A549 (cell line): Measurements from ENCODE around the gene ANAPC5. TPM values are rescaled to one million over a fixed set of nuclear protein-coding genes. Genes with fewer than 3 reads are reported as not detected.

Experiments used
- ATAC-seq, 2 experiments: fragments of 200-7000 bp in 1 of 2; fragments of >200 bp in 1 of 2; cut with Nextera tagmentation in 1 of 2; cut with Tn5 transposase in 1 of 2; 3 replicates each; pipeline versions ENCODE4 v1.8.0 to v1.9.1; 2018 to 2020; ENCODE audit warnings: mild to moderate bottlenecking in 1 of 2, moderate library complexity in 1 of 2
- CTCF ChIA-PET: fragments of 300-600 bp; sonication (Branson Sonifier 250); formaldehyde crosslinking; extraction: SDS; loops from one replicate; lab custom pipeline; 2021; ENCODE audit warnings: antibody characterized with exemption, inconsistent platforms; lab: Yijun Ruan, JAX
- POLR2A ChIA-PET: fragments of 350-600 bp; formaldehyde crosslinking; extraction: SDS; loops from one replicate; lab custom pipeline; 2021; ENCODE audit warnings: antibody characterized with exemption, inconsistent platforms; lab: Yijun Ruan, JAX
- DNase-seq, 2 experiments: peaks; one replicate each; pipeline versions ENCODE4 v3.0.0 to v3.0.0-alpha.2; 2011 to 2016; ENCODE audit warnings: low read depth in 1 of 2, low spot score in 1 of 2
- FAIRE-seq: peaks from 2 replicates; lab custom pipeline; 2011; peaks lifted over from hg19 to GRCh38; lab: Jason Lieb, UNC
- H3K27ac ChIP-seq, 2 experiments: fragments of >200 bp; sonication (Bioruptor Twin); formaldehyde crosslinking; 3 replicates each; pipeline ENCODE4 v1.5.1; 2016 to 2017
- H3K4me1 ChIP-seq: fragments of >200 bp; sonication (Bioruptor Twin); formaldehyde crosslinking; 3 replicates; pipeline ENCODE4 v1.6.1; 2016
- H3K4me2 ChIP-seq: fragments of >200 bp; sonication (Bioruptor Twin); formaldehyde crosslinking; 3 replicates; pipeline ENCODE4 v1.6.1; 2016
- H3K4me3 ChIP-seq: fragments of >200 bp; sonication (Bioruptor Twin); formaldehyde crosslinking; 3 replicates; pipeline ENCODE4 v1.5.1; 2016
- H3K9me3 ChIP-seq: fragments of >200 bp; sonication (Bioruptor Twin); formaldehyde crosslinking; 3 replicates; pipeline ENCODE4 v1.6.1; 2016
- BHLHE40 ChIP-seq: IDR thresholded peaks from 2 replicates; pipeline ENCODE4 v1.6.1; 2012; ENCODE audit warnings: low read depth, low read length, inconsistent platforms
- CHD2 ChIP-seq: fragments of 150-350 bp; IDR thresholded peaks from 2 replicates; pipeline ENCODE4 v1.6.1; 2014; ENCODE audit warnings: low read length; ENCODE audit not compliant: partially characterized antibody
- CHD4 ChIP-seq: fragments of 200-600 bp; sonication (generic); IDR thresholded peaks from 2 replicates; pipeline ENCODE4 v1.6.1; 2016; ENCODE audit warnings: antibody characterized with exemption, mild to moderate bottlenecking, borderline replicate concordance
- EHMT2 ChIP-seq: fragments of 200-600 bp; sonication (generic); IDR thresholded peaks from 2 replicates; pipeline ENCODE4 v1.6.1; 2016; ENCODE audit warnings: antibody characterized with exemption, low read depth, mild to moderate bottlenecking, moderate library complexity
- EP300 ChIP-seq, 2 experiments: fragments of >200 bp; sonication (Bioruptor Twin); formaldehyde crosslinking; IDR thresholded peaks; 2 replicates in 1 of 2; 3 replicates in 1 of 2; pipeline ENCODE4 v1.6.1; 2016 to 2017
- FOSB ChIP-seq: fragments of 250-450 bp; sonication (Bioruptor Pico); IDR thresholded peaks from 2 replicates; pipeline ENCODE4 v1.5.0; 2020; ENCODE audit warnings: mild to moderate bottlenecking, moderate library complexity
- FOSL2 ChIP-seq, 2 experiments: fragments of 450-650 bp in 1 of 2; fragments of >200 bp in 1 of 2; sonication (Bioruptor Twin) in 1 of 2; formaldehyde crosslinking; IDR thresholded peaks; 2 replicates each; pipeline versions ENCODE4 v1.5.0 to v1.6.1; 2016 to 2020; ENCODE audit warnings: mild to moderate bottlenecking in 1 of 2, moderate library complexity in 1 of 2
- FOXS1 ChIP-seq: fragments of 250-450 bp; sonication (Bioruptor Pico); IDR thresholded peaks from 2 replicates; pipeline ENCODE4 v1.5.0; 2020; ENCODE audit warnings: mild to moderate bottlenecking, moderate library complexity
- HDAC2 ChIP-seq: fragments of 200-600 bp; sonication (generic); IDR thresholded peaks from 2 replicates; pipeline ENCODE4 v1.6.1; 2016
- HEYL ChIP-seq: fragments of 250-450 bp; sonication (Bioruptor Pico); IDR thresholded peaks from 2 replicates; pipeline ENCODE4 v1.8.0; 2021; ENCODE audit warnings: mild to moderate bottlenecking, moderate library complexity
- JUN ChIP-seq, 2 experiments: fragments of >200 bp; sonication (Bioruptor Twin); formaldehyde crosslinking; IDR thresholded peaks; 2 replicates in 1 of 2; 3 replicates in 1 of 2; pipeline ENCODE4 v1.6.1; 2016 to 2017
- NFE2L2 ChIP-seq: fragments of 150-350 bp; conservative IDR thresholded peaks from 2 replicates; pipeline ENCODE4 v1.6.1; 2014; ENCODE audit warnings: low read length
- RCOR1 ChIP-seq: fragments of 150-350 bp; IDR thresholded peaks from 2 replicates; pipeline ENCODE4 v1.6.1; 2014; ENCODE audit warnings: antibody characterized with exemption, low read length, low read depth
- SMC3 ChIP-seq: fragments of >200 bp; sonication (Bioruptor Twin); formaldehyde crosslinking; IDR thresholded peaks from 3 replicates; pipeline ENCODE4 v1.6.1; 2018; ENCODE audit warnings: inconsistent platforms
- TFCP2L1 ChIP-seq: fragments of 250-450 bp; sonication (Bioruptor Pico); IDR thresholded peaks from 2 replicates; pipeline ENCODE4 v1.5.0; 2021; ENCODE audit warnings: mild to moderate bottlenecking
- TP53 ChIP-seq: fragments of 250-450 bp; sonication (Bioruptor Pico); IDR thresholded peaks from 2 replicates; pipeline ENCODE4 v1.5.0; 2021; ENCODE audit warnings: mild to moderate bottlenecking, moderate library complexity
- ZSCAN20 ChIP-seq: fragments of 250-450 bp; sonication (Bioruptor Pico); IDR thresholded peaks from 2 replicates; pipeline ENCODE4 v1.8.0; 2022; ENCODE audit warnings: mild to moderate bottlenecking, moderate library complexity
- WGBS: methylation state at CpG from one replicate; pipeline ENCODE4 v1.1.6; 2017; ENCODE audit errors: missing lambda C conversion rate; 5-methylcytosine and 5-hydroxymethylcytosine counted together
- polyA plus RNA-seq, 4 experiments: library from polyadenylated mRNA; depleted of rRNA in 3 of 4; stranded (reverse); fragments of >200 nt; fragmentation: RNase III in 1 of 4; extraction: RNeasy Plus Mini Kit Qiagen cat#74134 plus additional on column Dnase treatment in 1 of 4; gene quantifications; 2 replicates in 3 of 4; 3 replicates in 1 of 4; pipeline ENCODE4 v1.2.3, GENCODE V29; 2011 to 2017
- TF ChIP-seq, protein P1 (sequence below): fragments of >200 bp; sonication (Bioruptor Twin); formaldehyde crosslinking; IDR thresholded peaks from 3 replicates; pipeline ENCODE4 v1.5.1; 2016
- TF ChIP-seq, protein P2 (sequence below): fragments of 200-600 bp; sonication (generic); IDR thresholded peaks from 2 replicates; pipeline ENCODE4 v1.6.1; 2016; ENCODE audit warnings: antibody characterized with exemption, mild to moderate bottlenecking, moderate library complexity
- TF ChIP-seq, protein P3 (sequence below): IDR thresholded peaks from 2 replicates; pipeline ENCODE4 v1.6.1; 2012
- TF ChIP-seq, protein P4 (sequence below): fragments of 150-350 bp; IDR thresholded peaks from 2 replicates; pipeline ENCODE4 v1.6.1; 2014; ENCODE audit warnings: low read depth, mild to moderate bottlenecking, low read length
- TF ChIP-seq, protein P5 (sequence below): fragments of >200 bp; sonication (Bioruptor Twin); formaldehyde crosslinking; IDR thresholded peaks from 2 replicates; pipeline ENCODE4 v1.6.1; 2016
- TF ChIP-seq, protein P6 (sequence below): fragments of 250-450 bp; sonication (Bioruptor Pico); IDR thresholded peaks from 2 replicates; pipeline ENCODE4 v1.5.0; 2020; ENCODE audit warnings: low read depth, mild to moderate bottlenecking, moderate library complexity

Gene ANAPC5
- polyA plus RNA-seq, 2 of the 4 experiments (the other 2 are of a cell fraction): 91.6 to 225 TPM

DNA sequence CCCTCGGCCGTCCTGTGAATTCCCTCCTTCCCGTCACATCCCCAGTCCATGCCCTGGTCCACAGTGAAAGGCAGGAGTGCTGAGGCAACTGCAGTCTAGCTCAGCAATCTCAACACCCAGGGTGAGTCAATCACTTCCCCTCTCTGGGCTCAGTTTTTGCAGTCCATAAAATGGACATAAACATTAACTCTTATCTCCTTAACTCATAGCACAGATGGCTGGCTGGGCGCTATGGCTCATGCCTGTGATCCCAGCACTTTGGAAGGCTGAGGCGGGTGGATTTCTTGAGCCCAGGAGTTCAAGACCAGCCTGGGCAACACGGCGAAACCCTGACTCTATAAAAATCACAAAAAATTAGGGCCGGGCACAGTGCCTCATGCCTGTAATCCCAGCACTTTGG, 88.1 kb downstream of the ANAPC5 start:
- Histone ChIP-seq H3K4me1 (no peaks in the 10 kb centered on the region), H3K27ac (no peak overlapping the region), H3K9me3 (no peaks in the 10 kb centered on the region), H3K4me2 (no peak overlapping the region), H3K4me3 (no peak overlapping the region)
- DNase-seq (no peak), ATAC-seq (no peak), FAIRE-seq (no peak)
- CTCF ChIA-PET: no interaction called here
- no peak for TF ChIP-seq EP300 (IDR thresholded peaks at IDR 0.05)
- no peak for TF ChIP-seq NFE2L2
- TF ChIP-seq FOSB: no peak
- TF ChIP-seq, protein P1, sequence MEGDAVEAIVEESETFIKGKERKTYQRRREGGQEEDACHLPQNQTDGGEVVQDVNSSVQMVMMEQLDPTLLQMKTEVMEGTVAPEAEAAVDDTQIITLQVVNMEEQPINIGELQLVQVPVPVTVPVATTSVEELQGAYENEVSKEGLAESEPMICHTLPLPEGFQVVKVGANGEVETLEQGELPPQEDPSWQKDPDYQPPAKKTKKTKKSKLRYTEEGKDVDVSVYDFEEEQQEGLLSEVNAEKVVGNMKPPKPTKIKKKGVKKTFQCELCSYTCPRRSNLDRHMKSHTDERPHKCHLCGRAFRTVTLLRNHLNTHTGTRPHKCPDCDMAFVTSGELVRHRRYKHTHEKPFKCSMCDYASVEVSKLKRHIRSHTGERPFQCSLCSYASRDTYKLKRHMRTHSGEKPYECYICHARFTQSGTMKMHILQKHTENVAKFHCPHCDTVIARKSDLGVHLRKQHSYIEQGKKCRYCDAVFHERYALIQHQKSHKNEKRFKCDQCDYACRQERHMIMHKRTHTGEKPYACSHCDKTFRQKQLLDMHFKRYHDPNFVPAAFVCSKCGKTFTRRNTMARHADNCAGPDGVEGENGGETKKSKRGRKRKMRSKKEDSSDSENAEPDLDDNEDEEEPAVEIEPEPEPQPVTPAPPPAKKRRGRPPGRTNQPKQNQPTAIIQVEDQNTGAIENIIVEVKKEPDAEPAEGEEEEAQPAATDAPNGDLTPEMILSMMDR: no peak
- TF ChIP-seq, protein P2, sequence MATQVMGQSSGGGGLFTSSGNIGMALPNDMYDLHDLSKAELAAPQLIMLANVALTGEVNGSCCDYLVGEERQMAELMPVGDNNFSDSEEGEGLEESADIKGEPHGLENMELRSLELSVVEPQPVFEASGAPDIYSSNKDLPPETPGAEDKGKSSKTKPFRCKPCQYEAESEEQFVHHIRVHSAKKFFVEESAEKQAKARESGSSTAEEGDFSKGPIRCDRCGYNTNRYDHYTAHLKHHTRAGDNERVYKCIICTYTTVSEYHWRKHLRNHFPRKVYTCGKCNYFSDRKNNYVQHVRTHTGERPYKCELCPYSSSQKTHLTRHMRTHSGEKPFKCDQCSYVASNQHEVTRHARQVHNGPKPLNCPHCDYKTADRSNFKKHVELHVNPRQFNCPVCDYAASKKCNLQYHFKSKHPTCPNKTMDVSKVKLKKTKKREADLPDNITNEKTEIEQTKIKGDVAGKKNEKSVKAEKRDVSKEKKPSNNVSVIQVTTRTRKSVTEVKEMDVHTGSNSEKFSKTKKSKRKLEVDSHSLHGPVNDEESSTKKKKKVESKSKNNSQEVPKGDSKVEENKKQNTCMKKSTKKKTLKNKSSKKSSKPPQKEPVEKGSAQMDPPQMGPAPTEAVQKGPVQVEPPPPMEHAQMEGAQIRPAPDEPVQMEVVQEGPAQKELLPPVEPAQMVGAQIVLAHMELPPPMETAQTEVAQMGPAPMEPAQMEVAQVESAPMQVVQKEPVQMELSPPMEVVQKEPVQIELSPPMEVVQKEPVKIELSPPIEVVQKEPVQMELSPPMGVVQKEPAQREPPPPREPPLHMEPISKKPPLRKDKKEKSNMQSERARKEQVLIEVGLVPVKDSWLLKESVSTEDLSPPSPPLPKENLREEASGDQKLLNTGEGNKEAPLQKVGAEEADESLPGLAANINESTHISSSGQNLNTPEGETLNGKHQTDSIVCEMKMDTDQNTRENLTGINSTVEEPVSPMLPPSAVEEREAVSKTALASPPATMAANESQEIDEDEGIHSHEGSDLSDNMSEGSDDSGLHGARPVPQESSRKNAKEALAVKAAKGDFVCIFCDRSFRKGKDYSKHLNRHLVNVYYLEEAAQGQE: no peak
- no peak for TF ChIP-seq JUN (IDR thresholded peaks at IDR 0.05)
- TF ChIP-seq, protein P3, sequence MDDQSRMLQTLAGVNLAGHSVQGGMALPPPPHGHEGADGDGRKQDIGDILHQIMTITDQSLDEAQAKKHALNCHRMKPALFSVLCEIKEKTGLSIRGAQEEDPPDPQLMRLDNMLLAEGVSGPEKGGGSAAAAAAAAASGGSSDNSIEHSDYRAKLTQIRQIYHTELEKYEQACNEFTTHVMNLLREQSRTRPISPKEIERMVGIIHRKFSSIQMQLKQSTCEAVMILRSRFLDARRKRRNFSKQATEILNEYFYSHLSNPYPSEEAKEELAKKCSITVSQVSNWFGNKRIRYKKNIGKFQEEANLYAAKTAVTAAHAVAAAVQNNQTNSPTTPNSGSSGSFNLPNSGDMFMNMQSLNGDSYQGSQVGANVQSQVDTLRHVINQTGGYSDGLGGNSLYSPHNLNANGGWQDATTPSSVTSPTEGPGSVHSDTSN: no peak
- TF ChIP-seq ZSCAN20 (CRISPR knock-in tag): no peak
- TF ChIP-seq EHMT2: no peak
- WGBS: 90% methylated on average over 8 of the region's 8 CpGs
- POLR2A ChIA-PET: no interaction called here

DNA sequence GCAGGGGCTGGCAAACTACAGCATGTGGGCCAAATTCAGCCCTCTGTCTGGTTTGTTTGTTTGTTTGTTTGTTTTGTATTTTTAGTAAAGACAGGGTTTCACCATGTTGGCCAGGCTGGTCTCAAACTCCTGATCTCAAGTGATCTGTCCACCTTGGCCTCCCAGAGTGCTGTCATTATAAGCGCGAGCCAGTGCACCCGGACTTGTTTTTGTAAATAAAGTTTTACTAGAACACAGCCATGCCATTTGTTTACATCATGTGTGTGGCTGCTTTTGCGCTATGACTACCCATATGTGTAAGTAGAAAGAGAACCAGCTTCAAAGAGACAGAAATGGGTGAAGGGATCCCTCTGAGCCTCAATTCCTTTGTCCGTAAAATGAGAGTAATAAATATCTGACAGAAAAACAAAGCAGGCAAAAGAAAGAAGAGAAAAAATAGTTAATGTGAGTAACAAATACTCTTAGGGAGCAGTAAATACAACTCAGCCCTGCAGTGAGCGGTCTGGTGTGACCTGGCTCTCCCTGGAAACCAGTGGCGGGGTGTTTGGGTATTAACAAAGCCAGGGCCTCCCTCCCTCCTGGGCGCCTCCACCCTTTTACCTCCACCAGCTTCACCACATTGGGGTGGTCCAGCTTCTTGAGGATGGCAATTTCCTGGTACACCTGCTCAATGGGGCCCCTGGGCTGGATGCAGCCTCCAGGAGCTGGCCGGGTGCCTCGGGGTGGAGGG, 88.8 kb downstream of the ANAPC5 start:
- no peak for FAIRE-seq
- no peak for ATAC-seq

DNA sequence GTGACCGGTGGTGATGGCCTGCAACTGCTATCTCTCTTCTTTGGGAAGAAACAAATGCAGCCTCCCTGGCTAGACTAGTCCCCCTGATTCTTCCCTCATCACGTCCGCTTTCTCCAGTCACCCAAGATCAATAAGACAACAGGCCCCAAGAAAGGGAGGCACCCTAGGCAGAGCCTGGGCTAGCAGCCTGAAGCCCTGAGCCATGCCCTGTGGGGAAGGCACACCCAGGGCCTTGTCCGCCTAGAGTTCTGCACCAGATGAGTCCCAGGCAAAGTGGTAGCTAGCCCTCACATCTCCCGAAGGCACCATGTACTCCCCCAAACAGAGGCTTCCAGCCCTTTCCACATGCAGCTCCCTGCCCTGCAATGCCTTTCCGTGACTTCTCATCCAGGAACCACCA, 90.8 kb downstream of the ANAPC5 start:
- peak in 1 of 2 experiments; percentile 30; a peak in 1 of 6 replicates for ATAC-seq
- no peak overlapping the region for H3K4me3 ChIP-seq
- H3K9me3 ChIP-seq: no peaks in the 10 kb centered on the region
- POLR2A ChIA-PET: no interaction called here
- no peaks in the 10 kb centered on the region for H3K4me1 ChIP-seq
- CTCF ChIA-PET: no interaction called here
- no peak overlapping the region for H3K4me2 ChIP-seq
- no peak for FAIRE-seq
- TF ChIP-seq TFCP2L1: no peak
- no peak for TF ChIP-seq HEYL (CRISPR knock-in tag)
- TF ChIP-seq, protein P4, sequence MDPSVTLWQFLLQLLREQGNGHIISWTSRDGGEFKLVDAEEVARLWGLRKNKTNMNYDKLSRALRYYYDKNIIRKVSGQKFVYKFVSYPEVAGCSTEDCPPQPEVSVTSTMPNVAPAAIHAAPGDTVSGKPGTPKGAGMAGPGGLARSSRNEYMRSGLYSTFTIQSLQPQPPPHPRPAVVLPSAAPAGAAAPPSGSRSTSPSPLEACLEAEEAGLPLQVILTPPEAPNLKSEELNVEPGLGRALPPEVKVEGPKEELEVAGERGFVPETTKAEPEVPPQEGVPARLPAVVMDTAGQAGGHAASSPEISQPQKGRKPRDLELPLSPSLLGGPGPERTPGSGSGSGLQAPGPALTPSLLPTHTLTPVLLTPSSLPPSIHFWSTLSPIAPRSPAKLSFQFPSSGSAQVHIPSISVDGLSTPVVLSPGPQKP: no peak
- TF ChIP-seq FOSL2 (IDR thresholded peaks at IDR 0.05): no peak
- no peak for TF ChIP-seq FOSL2 (CRISPR knock-in tag; IDR thresholded peaks at IDR 0.05)
- no peak for TF ChIP-seq BHLHE40
- no peak for TF ChIP-seq CHD4
- H3K27ac ChIP-seq: no peak overlapping the region
- no peak for DNase-seq
- 82% methylated on average over 6 of the region's 6 CpGs for WGBS

More for the DNA sequence above, 88.8 kb downstream of the ANAPC5 start:
- 93% methylated on average over 10 of the region's 10 CpGs for WGBS
- CTCF ChIA-PET: interaction anchor here (1.2 kb wide), 1 partner anchor 33 kb away, joined by 4 read pairs; no protein-coding TSS in a partner anchor
- no peak overlapping the region for H3K27ac ChIP-seq
- H3K4me1 ChIP-seq: no peaks in the 10 kb centered on the region
- TF ChIP-seq, protein P5, sequence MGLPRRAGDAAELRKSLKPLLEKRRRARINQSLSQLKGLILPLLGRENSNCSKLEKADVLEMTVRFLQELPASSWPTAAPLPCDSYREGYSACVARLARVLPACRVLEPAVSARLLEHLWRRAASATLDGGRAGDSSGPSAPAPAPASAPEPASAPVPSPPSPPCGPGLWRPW: no peak
- TF ChIP-seq, protein P6, sequence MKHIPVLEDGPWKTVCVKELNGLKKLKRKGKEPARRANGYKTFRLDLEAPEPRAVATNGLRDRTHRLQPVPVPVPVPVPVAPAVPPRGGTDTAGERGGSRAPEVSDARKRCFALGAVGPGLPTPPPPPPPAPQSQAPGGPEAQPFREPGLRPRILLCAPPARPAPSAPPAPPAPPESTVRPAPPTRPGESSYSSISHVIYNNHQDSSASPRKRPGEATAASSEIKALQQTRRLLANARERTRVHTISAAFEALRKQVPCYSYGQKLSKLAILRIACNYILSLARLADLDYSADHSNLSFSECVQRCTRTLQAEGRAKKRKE (CRISPR knock-in tag): no peak
- TF ChIP-seq TP53 (CRISPR knock-in tag): no peak
- no peak for TF ChIP-seq FOXS1 (CRISPR knock-in tag)
- TF ChIP-seq RCOR1: no peak
- no peak for TF ChIP-seq HDAC2
- TF ChIP-seq SMC3: no peak
- TF ChIP-seq CHD2: no peak
- no peak overlapping the region for H3K4me2 ChIP-seq
- no peak for DNase-seq
- POLR2A ChIA-PET: no interaction called here
- no peaks in the 10 kb centered on the region for H3K9me3 ChIP-seq
- H3K4me3 ChIP-seq: no peak overlapping the region
